Muscle of back (tissue), 11 donors: ENCODE data around the gene MIER2. TPM values are rescaled to one million over a fixed set of nuclear protein-coding genes. Genes with fewer than 3 reads are reported as not detected.
"Not testable (repeated sequence)": the region's sequence is repeated elsewhere in the genome, so short reads cannot be mapped to it uniquely, and the experiment has no call there.

Experiments
- DNase-seq, 3 donors: peaks; one replicate each; pipeline versions ENCODE4 v3.0.0 to v3.0.0-alpha.2; 2013
- polyA plus RNA-seq, 10 donors: library from polyadenylated mRNA; unstranded; fragments of 120-200 nt; gene quantifications; one replicate each; pipeline ENCODE4 v1.2.1, GENCODE V29; 2013; ENCODE audit not compliant: insufficient read length in 10 of 10

MIER2 gene
- polyA plus RNA-seq, 10 donors, result 20.8 to 29.3 (median 26.0) TPM

GRCh38 chr19:364496-365287 lies 20.1 kb upstream of the MIER2 start:
- DNase-seq, result no peak

DNA sequence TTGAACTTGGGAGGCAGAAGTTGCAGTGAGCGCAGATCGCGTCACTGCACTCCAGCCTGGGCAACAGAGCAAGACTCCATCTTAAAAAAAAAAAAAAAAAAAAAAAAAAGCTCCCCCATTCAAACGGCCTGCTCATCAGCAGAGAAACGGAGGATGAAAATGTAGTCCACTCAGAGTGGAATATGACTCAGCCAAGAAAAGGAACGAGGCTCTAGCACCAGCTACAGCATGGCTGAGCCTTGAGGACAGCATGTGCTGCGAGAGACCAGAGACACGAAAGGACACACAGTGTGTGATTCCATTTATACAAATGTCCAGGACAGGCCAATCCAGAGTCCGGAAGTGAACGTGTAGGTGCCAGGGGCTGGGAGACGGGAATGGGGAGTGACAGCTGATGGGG lies 18.1 kb upstream of the MIER2 start:
- DNase-seq, result no peak

DNA sequence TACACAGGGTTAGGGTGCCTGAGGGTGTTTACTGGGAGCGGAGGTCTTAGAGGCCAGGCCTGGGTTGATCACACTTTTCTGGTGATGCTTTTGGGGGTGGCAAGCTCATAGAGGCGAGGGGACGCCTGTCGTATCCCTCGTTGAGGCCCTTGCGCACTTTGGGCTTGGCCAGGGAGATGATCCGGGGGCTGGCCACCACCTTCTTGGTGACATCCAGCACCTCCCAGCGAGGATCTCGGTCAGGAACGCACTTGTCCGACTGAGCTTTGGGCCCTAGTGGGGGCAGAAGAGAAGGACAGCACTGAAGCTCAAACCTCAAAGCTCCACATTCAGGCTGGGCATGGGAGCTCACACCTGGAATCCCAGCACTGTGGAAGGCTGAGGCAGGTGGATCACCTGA lies 17.6 kb upstream of the MIER2 start:
- DNase-seq, result no peak

GRCh38 chr19:359653-359925 lies 15.0 kb upstream of the MIER2 start:
- no peak for DNase-seq

DNA sequence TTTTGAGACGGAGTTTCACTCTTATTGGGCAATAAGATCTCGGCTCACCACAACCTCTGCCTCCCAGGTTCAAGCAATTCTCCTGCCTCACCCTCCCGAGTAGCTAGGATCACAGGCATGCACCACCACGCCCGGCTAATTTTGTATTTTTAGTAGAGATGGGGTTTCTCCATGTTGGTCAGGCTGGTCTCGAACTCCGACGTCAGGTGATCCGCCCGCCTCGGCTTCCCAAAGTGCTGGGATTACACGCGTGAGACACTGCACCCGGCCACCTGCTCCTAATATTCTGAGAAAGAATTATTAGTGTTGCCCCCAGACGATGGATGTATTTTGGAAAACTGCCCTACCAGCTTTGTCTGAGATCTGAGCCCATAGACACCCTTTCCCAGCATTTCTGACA lies 10.9 kb upstream of the MIER2 start:
- not testable (repeated sequence) for DNase-seq

DNA sequence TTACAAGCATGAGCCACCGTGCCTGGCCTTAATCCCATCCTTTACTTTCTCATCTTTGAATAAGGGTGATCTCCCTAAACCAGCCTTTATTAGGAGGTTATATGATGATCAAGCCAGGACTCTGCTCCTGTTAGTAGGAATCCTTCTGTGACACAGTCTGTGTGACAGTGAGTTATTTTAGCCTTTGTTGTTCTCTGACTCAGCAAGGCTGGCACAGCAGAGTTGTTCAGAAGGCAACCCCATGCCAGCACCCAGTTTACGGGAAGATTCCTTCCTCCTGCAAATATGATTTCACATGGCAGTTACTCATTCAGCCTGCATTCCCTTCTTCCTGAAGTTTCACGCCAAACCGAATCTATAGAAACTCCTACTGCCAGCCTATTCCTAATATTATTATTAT lies 10.5 kb upstream of the MIER2 start:
- no peak for DNase-seq

DNA sequence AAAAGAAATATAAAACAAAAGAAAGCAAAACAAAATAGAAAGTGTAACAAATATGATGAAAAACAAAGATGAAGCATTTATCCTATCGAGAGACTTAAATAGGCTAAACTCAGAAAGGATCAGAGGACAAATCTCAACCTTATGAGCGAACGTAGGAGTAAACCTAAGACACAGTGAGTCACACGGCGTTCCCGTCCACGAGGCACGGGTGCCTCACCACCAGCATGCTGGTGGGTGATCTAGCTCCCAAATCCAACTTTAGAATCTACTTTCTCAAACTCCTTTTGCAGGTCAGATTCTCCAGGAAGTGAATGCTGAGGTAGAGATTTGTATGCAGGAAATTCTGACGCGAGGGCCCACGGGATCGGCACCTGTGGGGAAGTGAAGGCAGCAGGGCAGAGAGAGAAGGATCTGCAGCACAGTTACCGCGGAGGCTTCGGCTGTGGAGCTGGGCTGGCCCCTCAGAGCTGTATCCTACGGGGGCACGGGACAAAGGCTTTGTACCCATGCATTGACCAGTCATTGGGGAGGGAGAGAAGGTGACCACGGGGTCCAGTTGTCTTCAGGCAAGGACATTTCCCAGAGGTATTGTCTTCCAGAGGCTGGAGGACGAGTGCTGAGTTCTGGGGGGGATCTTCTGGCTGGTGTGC lies 7.5 kb upstream of the MIER2 start:
- DNase-seq, result no peak

DNA sequence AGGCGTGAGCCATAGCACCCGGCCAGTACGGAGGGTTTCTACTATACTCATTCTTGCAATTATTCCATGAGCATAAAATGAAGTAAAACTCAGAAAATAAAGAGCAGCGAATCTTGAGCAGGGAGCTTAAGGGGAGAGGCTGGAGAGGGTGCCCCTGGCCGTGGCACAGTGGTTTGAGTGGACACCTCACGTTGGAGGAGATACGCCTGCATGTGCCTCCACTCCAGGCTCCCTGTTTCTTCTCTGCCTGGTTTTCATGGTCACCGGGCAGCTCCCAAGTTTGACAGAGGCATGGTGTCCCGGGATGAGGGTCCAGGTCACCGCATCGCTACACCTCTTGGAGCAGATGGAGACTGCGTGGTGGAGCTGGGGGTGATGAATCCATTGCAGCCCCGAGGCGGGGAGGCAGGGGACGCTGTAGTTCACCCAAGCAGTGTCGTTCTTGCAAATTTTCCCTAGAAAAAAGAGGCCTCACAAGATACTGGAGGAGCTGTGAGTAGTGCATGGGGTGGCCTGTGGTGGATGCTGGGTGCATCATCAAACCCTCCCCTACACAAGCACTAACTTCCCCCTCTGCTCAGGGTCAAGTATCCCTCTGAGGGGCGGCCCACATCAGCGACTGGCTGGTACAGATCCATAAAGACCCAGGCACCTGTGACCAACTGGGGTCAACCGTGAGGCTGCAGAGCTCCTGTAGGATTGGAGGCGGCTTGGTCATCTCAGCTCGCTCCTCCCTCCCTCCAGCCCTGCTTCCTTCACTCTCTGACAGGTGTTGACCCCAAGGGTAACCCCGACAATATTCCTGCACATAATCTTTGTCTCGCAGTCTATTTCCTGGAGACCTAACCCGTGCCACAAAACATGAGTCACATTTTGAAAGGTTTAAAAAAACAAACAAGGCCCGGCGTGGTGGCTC lies 3.6 kb upstream of the MIER2 start:
- DNase-seq, result no peak

DNA sequence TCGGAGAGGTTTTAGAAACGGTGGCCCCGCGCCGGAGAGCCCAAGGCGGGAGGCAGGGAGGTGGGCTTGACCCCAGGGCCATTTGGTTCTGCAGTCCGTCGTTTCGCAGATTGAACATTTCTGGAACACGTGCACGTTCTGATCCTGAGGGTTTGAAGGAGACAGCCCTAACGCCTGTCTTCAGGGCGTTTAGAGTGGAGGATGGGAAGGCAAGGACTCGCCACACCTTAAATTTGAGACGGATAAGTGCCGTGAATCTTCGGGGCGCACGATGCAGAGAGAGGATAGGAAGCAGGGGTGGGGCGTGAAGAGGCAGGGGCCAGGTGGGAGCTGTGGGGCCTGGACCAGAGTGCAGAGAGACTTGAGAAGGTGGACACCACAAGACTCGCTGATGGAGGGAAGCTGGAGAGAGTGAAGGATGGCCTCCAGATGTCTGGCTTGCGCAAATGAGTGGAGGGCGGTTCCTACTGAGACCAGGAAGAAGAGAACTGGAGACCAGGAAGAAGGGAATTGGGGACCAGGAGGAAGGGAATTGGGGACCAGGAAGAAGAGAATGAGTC lies 804 bp upstream of the MIER2 start:
- no peak for DNase-seq

DNA sequence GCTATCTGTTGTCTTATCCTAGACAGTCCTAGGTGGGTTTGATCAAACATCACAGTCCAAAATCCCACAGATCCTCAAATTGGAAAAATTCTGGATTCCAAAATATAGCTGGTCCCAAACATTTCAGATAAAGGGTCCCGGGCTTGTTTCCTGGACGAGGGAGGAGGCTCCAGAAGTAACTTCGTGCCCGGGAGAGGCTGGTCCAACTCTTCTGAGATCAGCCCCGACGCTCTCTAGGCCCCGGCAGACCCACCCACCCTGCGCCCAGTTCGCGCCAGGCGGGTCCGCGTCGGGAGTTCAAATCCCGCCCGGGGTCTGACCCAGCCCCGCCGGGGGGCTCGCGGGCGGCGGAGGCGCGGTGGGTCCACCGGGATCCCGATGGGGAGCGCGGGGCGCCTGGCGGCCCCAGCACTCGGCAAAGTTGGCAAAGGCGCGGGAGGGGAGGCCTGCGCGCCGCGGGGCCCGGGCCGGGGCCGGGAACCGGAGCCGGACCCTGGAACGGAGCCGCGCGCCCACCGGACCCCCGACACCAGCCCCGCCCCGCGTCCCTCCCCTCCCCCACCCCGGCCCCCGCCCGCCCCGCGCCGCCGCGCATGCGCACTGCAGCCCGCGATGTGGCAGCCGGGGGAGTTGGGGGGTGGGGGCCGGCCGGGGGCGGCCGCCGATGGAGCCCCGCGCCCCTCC lies 513 bp downstream of the MIER2 start:
- DNase-seq, result peak in 2 of 3 donors; percentile 38 to 67

DNA sequence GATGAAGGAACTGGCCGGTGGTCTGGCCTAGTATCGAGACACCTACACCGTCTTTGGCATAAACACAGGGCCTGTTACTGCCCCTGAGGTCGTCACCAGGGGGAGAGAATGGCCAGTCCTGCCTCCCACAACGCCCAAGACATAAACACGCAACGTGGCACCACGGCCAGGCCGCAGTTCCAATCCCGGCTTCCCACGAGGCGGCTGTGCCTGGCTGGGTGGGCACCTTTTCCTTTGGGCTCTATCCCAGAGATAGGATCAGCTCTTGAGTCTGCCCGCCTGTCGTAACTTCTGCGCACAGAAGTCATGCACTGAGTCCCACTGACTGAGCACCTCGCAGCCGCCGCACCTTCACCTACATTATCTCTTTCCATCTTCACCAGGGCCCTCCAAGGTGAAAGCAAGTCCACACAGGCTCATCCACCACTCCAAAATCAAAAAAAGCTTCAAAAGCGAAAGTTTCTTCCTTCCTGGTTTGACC lies 1.1 kb downstream of the MIER2 start:
- peak in 1 of 3 donors; percentile 26 for DNase-seq

GRCh38 chr19:342801-343421 lies 1.7 kb downstream of the MIER2 start:
- DNase-seq, result peak; percentile 44 to 57 (median 49)

GRCh38 chr19:342128-342455 lies 2.5 kb downstream of the MIER2 start:
- no peak for DNase-seq

DNA sequence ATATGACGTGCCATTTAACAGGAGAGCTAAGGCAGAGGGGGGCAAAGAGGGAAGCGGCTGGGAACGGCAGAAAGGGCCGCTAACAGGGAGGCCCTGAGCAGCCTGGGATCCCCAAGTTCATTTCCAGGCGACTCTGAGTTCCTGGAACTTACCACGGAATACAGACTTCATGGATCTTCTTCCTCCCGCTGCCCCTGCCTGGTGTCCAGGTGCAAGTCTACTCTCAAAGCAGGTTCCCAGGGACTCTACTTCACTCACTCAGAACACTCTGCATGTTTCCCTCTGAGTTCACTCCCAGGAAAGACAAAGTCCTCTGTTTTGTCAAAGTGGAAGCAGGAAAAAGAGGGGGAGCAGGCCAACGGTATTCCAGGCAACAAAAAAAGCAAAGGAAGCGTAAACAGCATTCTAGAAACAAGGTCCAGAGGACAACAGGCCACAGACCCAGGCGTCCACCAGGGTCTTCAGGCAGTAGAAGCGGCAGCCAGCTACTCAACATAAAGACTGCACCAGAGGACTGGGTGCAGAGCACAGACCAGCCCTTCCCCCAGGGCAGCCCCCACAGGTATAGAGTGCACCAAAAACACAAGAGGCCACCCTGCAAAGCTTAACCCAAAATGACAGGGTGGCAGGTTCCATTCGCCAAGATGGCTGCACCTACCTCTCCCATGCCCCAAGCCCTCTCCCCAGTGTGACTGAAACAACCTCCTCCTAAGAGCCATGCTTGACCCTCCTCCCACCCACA lies 3.0 kb downstream of the MIER2 start:
- DNase-seq, result no peak

DNA sequence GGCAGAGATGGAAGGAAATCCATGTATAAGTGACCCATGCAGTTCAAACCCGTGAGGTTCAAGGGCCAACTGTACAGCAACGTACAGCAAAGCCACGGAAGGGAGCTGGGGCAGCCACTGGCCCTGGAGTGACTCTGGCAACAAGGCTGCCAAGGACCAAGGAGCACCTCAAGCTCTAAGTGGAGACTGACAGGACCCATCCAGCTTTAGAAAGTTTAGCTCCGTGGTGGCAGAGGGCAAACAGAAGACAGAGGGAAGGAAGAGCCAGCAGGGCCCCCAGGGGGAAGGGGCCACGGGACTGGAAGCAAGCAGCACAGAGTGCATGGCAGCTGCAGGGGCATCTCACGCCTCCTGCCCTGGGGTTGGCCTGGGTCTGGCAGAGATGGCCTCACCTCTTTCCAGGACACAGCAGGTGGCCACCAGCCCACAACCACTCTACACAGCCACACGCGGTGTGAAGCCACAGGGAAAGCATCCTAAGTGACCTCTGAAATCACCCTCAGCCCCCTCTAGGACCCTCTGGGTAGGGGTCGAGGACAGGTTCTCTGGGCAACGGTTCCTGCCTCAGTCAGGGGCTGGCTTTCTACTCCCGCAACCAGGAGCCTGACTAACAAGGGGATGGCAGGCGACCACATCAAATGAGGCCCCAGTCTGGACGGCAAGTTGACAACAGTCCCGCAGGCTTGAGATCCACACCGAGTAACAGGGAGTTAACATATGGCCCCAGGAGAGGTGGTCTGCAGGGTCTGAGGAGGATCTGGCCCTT lies 3.8 kb downstream of the MIER2 start:
- DNase-seq, result no peak

- no peak for DNase-seq
These were observed 5.2 kb downstream of the MIER2 start for GRCh38 chr19:339262-339887.

GRCh38 chr19:338421-338820 lies 6.2 kb downstream of the MIER2 start:
- no peak for DNase-seq

DNA sequence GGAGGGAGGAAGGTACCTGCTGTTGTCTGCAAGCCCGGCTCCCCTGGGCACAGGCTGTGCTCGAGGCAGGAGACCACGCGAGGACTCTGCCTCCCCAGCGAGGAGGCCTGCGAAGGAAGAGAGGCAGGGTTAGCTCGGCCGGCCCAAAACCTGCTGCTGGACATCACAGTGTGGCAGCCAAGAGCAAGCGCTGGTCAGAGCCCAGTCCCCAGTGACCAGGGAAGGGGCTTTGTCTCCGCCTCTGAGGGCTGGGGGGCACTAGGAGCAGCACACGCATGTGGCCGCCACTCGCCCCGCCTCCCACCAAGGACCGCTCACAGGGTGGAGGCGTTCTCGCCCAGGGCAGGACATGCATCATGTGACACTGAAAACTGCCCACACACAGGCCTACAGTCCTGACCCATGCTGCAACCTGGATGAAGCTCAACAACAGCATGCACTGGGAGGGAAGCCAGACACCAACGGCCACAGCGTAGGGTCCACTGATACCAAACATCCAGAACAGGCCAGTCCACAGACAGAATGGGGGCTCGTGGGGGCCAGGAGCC lies 8.5 kb downstream of the MIER2 start:
- no peak for DNase-seq

DNA sequence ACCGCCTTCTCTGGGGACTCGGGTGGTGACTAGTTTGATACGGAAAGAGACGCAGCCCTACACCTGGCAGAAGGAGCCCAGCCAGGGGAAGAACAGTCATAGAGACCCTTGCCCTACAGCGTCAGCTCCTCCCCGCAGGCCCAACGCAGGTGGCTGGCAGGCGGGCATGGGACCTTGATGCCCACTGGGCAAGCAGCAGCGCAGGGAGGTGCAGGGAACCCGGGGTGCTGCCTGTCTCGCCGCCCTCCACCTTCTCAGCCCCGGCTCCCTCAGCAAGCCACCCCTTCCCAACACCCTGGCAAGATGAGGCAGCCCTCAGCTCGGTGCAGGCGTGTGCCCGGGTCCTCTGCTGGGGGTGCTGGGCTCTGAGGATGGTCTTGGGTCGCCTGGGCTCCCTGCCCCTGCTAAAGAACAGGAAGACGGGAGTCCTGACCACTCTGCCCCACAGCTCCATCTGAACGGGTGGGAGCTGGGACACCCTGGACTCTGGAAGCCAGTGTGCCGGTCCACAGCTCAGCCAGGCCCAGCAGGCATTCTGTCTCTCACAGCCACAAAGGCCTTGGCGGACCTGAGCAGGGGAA lies 9.0 kb downstream of the MIER2 start:
- no peak for DNase-seq
